ENCODE data around the gene PSME1.
A peak's percentile ranks its signal among the peaks of the same experiment; 100 is the strongest.

Gene PSME1

DNA sequence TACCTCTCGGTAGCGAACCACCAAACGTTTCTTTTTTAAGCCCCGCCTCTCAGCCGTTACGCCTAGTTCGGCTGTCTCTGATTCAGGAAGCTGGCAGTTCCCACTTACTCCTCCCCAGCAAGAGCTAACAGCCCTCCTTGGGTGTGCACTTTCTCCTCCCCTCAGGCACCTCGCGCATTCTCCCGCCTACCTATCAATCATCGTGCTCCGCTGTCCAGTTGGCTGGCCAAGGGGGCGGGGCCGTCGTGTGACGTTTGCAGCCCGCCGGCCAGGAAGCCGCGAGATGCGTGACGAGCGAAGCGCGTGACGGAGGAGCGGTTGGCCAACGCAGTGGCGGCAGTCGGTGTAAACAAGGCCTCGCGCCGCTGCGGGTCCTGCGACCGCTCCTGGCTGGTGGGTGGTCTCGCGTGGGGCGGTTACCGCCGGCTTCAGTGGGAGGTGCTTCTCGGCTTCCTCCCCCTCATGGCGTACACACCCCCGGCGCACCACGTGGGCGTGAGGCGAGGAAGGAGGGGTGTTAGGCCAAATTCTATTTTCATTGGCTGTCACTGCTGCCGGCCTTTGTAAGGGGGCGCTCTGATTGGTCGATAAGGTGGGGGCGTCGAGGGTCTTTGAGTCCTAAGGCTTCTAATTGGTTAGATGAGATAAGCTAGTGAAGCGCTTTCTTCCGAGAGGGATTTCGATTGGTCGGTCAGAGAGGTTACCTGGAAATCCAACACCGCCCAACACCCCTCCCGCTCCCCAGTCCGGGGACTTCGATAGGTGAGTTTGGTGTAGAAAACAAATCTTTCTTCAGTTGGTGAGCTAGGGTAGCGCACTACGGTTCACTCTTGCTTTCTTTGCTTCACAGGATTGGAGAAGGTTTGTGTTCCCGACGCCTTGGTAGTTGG is 21.2 kb upstream of the PSME1 start, which contains the start of the genes DCAF11 and NRL:
TSS of gene DCAF11 (plus strand) at position 246 of the 890 bp plus-strand sequence. CDS start 818 bp downstream, outside the sequence.
TSS of gene NRL (minus strand) at position 418 of the 890 bp plus-strand sequence. CDS start 32,101 bp downstream, outside the sequence.
- peak within 1 kb of the TSS; percentile 96 for H3K4me3 ChIP-seq (replicated peaks; ENCODE audit: low read depth, low read length)

DNA sequence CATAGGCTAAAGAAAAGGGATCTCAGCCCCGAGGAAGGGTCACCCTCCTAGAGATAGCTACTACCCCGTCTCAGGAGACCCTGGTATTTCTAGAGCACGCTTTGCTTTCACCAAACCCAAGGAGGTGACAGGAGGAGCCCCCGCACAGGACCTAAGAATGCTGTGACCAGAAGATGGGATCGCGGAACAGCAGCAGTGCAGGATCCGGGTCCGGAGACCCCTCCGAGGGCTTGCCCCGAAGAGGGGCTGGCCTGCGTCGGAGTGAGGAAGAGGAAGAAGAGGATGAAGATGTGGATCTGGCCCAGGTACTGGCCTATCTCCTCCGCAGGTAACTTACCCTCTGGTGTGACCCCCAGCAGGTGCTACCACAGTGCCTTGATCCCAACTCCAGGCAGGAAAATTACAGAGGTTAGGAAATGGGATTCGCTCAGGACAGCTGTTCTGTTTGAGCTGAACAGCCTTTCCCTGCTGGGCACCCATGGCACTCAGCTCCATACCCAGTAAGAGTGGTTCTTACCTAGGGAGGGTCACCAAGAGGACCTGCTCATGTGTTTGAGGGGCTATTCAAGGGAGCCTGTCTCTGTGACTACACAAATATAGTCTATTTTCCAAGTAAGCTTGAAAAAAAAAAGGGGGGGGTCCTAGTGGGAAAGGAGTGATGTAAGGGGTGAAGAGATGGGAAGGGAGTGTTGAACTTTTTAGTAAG is 20.4 kb upstream of the PSME1 start:
- TF ChIP-seq, protein P1, sequence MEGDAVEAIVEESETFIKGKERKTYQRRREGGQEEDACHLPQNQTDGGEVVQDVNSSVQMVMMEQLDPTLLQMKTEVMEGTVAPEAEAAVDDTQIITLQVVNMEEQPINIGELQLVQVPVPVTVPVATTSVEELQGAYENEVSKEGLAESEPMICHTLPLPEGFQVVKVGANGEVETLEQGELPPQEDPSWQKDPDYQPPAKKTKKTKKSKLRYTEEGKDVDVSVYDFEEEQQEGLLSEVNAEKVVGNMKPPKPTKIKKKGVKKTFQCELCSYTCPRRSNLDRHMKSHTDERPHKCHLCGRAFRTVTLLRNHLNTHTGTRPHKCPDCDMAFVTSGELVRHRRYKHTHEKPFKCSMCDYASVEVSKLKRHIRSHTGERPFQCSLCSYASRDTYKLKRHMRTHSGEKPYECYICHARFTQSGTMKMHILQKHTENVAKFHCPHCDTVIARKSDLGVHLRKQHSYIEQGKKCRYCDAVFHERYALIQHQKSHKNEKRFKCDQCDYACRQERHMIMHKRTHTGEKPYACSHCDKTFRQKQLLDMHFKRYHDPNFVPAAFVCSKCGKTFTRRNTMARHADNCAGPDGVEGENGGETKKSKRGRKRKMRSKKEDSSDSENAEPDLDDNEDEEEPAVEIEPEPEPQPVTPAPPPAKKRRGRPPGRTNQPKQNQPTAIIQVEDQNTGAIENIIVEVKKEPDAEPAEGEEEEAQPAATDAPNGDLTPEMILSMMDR (IDR thresholded peaks at IDR 0.05; ENCODE audit: low read length, missing control alignments) = no peak
- peak overlapping the region; percentile 96 for H3K4me3 ChIP-seq (replicated peaks; ENCODE audit: low read depth, low read length)
- DNase-seq (ENCODE audit: low read depth) = no peak

More for the DNA sequence above, 21.2 kb upstream of the PSME1 start, which contains the start of the genes DCAF11 and NRL:
- TF ChIP-seq, protein P1 (IDR thresholded peaks at IDR 0.05; ENCODE audit: low read length, missing control alignments) = no peak
- peak; percentile 100 for DNase-seq (ENCODE audit: low read depth)

DNA sequence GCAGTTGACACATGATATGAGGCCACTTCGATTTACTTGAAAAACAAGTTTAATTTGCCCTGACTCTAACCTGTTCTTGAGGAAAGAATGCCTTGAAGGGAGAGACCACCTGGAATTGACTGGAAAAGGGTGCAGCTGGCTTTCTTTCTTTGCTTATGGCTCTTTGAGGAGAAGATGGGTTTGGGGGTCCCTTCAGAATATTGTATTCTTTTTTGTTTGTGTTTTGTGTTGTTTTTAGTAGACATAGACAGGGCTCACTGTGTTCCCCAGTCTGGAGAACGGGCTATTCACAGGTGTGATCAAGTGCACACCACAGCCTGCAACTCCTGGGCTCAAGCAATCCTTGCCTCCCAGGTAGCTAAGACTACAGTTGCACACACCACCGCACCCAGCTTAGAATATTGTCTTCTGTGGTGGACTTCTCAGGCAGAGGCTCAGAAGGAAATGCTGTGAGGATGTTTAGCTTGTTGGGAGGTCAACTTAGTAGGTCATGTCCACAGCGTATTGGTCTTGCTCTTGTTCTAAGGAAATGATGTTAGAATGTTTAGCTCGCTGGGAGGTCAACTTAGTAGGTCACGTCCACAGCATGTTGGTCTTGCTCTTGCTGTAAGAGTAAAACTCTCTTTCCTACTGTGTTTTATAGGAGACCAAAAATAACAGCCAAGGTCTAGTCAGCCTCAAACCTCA is 19.7 kb upstream of the PSME1 start:
- DNase-seq (ENCODE audit: low read depth) = no peak
- no peak overlapping the region for H3K4me3 ChIP-seq (replicated peaks; ENCODE audit: low read depth, low read length)
- TF ChIP-seq, protein P1 (IDR thresholded peaks at IDR 0.05; ENCODE audit: low read length, missing control alignments) = no peak

DNA sequence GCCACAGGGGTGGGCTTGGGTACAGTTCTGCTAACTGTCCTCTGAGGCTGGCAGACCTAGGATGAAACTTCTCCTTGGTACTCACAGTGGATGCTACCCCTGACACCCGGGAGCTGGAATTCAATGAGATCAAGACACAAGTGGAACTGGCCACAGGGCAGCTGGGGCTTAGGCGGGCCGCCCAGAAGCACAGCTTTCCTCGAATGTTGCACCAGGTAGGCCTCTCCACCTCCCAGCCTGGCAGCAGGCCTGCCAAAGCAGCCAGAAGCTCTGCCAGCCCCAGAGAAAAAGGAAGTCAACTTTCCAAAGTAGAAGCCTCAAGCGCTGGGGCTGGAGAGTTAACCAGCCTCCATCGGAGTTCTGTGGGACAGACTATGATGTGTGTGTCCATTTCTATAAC is 18.8 kb upstream of the PSME1 start:
- H3K4me3 ChIP-seq (replicated peaks; ENCODE audit: low read depth, low read length) = no peak overlapping the region
- TF ChIP-seq, protein P1 (IDR thresholded peaks at IDR 0.05; ENCODE audit: low read length, missing control alignments) = no peak
- no peak for DNase-seq (ENCODE audit: low read depth)

DNA sequence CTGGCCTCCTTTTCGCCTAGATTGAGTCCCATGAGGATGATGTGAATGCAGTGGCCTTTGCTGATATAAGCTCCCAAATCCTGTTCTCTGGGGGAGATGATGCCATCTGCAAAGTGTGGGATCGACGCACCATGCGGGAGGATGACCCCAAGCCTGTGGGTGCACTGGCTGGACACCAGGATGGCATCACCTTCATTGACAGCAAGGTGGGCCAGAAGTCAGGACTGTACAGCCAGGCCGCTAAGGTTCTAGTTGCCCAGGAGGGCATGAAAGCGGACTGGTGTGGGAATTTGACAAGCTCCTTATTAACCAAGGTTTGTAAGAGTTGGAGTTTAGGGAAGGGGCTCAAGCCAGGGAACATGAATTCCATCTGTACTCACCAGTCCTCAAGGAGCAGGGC is 16.3 kb upstream of the PSME1 start:
- no peak overlapping the region for H3K4me3 ChIP-seq (replicated peaks; ENCODE audit: low read depth, low read length)
- DNase-seq (ENCODE audit: low read depth) = no peak
- TF ChIP-seq, protein P1 (IDR thresholded peaks at IDR 0.05; ENCODE audit: low read length, missing control alignments) = no peak

DNA sequence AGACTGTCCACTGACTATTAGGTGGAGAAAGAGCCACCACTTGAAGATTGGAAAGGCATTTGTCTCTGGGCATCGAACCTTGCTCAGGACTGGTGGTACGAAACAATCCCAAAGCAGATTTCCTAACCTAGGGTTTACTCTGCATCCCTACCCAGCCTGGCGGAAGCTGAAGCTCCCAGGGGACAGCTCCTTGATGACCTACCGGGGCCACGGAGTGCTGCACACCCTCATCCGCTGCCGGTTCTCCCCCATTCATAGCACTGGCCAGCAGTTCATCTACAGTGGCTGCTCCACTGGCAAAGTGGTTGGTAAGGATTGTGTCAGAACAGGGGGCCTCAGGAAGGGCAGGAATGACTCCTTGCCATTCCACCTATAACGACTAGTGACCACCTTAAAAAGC is 14.8 kb upstream of the PSME1 start:
- H3K4me3 ChIP-seq (replicated peaks; ENCODE audit: low read depth, low read length) = no peak overlapping the region
- DNase-seq (ENCODE audit: low read depth) = no peak
- TF ChIP-seq, protein P1 (IDR thresholded peaks at IDR 0.05; ENCODE audit: low read length, missing control alignments) = no peak

Measured in fibroblast of pulmonary artery (primary cell).